ENCODE measurements around the gene ASB7.

Gene ASB7

GRCh38 chr15:100663915-100664281, 61.5 kb downstream of the ASB7 start:
- no peak for DNase-seq (ENCODE audit: low read depth)
- no peak for TF ChIP-seq CTCF (IDR thresholded peaks at IDR 0.05; ENCODE audit: control insufficient read depth, insufficient read depth, low read depth, low read length, missing control alignments)
- no peak overlapping the region; the same call in 1 of the 2 replicates for H3K4me3 ChIP-seq (ENCODE audit: control insufficient read depth, low read depth, low read length)

GRCh38 chr15:100665570-100665969, 63.2 kb downstream of the ASB7 start:
- no peak for TF ChIP-seq CTCF (IDR thresholded peaks at IDR 0.05; ENCODE audit: control insufficient read depth, insufficient read depth, low read depth, low read length, missing control alignments)
- H3K4me3 ChIP-seq (ENCODE audit: control insufficient read depth, low read depth, low read length) = no peak overlapping the region
- DNase-seq (ENCODE audit: low read depth) = no peak

GRCh38 chr15:100667405-100668347, 65.3 kb downstream of the ASB7 start:
- no peak for TF ChIP-seq CTCF (IDR thresholded peaks at IDR 0.05; ENCODE audit: control insufficient read depth, insufficient read depth, low read depth, low read length, missing control alignments)
- DNase-seq (ENCODE audit: low read depth) = no peak
- H3K4me3 ChIP-seq (ENCODE audit: control insufficient read depth, low read depth, low read length) = no peak overlapping the region

- no peak for DNase-seq (ENCODE audit: low read depth)
- H3K4me3 ChIP-seq (ENCODE audit: control insufficient read depth, low read depth, low read length) = no peak overlapping the region
- TF ChIP-seq CTCF (IDR thresholded peaks at IDR 0.05; ENCODE audit: control insufficient read depth, insufficient read depth, low read depth, low read length, missing control alignments) = no peak
Observed at GRCh38 chr15:100668348-100668745, 66.0 kb downstream of the ASB7 start.

- H3K4me3 ChIP-seq (ENCODE audit: control insufficient read depth, low read depth, low read length) = no peak overlapping the region
- DNase-seq (ENCODE audit: low read depth) = no peak
- TF ChIP-seq CTCF (IDR thresholded peaks at IDR 0.05; ENCODE audit: control insufficient read depth, insufficient read depth, low read depth, low read length, missing control alignments) = no peak
Observed at GRCh38 chr15:100669260-100669659, 66.9 kb downstream of the ASB7 start.

GRCh38 chr15:100670505-100671021, 68.2 kb downstream of the ASB7 start:
- no peak for DNase-seq (ENCODE audit: low read depth)
- no peak for TF ChIP-seq CTCF (IDR thresholded peaks at IDR 0.05; ENCODE audit: control insufficient read depth, insufficient read depth, low read depth, low read length, missing control alignments)
- no peak overlapping the region for H3K4me3 ChIP-seq (ENCODE audit: control insufficient read depth, low read depth, low read length)

Data from AG09309 (cell line).